GM21515 (cell line): ENCODE results near the gene STAC.

ENCODE experiments used
- ATAC-seq: cut with Tn5 transposase; IDR thresholded peaks from one replicate; pipeline ENCODE4 v1.9.1; 2021; ENCODE audit not compliant: unreplicated experiment

The STAC gene

GRCh38 chr3:36380221-36381031 is at the start of gene STAC:
Gene STAC, plus strand, starts transcription at chr3:36380504. Its CDS starts 140 bp downstream, at chr3:36380644.
- ATAC-seq = no peak

- no peak for ATAC-seq
Observed at GRCh38 chr3:36332139-36332538, 48.2 kb upstream of the STAC start.

- ATAC-seq = no peak
Observed at GRCh38 chr3:36362216-36362615, 18.1 kb upstream of the STAC start.

GRCh38 chr3:36362973-36363372 is 17.3 kb upstream of the STAC start:
- no peak for ATAC-seq

GRCh38 chr3:36364260-36364659 is 16.0 kb upstream of the STAC start:
- ATAC-seq = no peak

GRCh38 chr3:36365829-36366228 is 14.5 kb upstream of the STAC start:
- ATAC-seq = no peak

- ATAC-seq = no peak
Observed at GRCh38 chr3:36366308-36366707, 14.0 kb upstream of the STAC start.

- no peak for ATAC-seq
Observed at GRCh38 chr3:36367912-36368573, 12.3 kb upstream of the STAC start.

- ATAC-seq = no peak
Observed at GRCh38 chr3:36372534-36372935, 7.8 kb upstream of the STAC start.

GRCh38 chr3:36373084-36373483 is 7.2 kb upstream of the STAC start:
- ATAC-seq = no peak

- ATAC-seq = no peak
Observed at GRCh38 chr3:36373666-36374065, 6.6 kb upstream of the STAC start.

GRCh38 chr3:36379872-36380220 is 458 bp upstream of the STAC start:
- ATAC-seq = no peak

- ATAC-seq = no peak
Observed at GRCh38 chr3:36381311-36381956, 1.1 kb downstream of the STAC start.

- ATAC-seq = no peak
Observed at GRCh38 chr3:36393563-36393962, 13.3 kb downstream of the STAC start.

- ATAC-seq = no peak
Observed at GRCh38 chr3:36394176-36394575, 13.9 kb downstream of the STAC start.

GRCh38 chr3:36397841-36398240 is 17.5 kb downstream of the STAC start:
- no peak for ATAC-seq

- no peak for ATAC-seq
Observed at GRCh38 chr3:36399933-36400332, 19.6 kb downstream of the STAC start.

- no peak for ATAC-seq
Observed at GRCh38 chr3:36401056-36401455, 20.8 kb downstream of the STAC start.

- no peak for ATAC-seq
Observed at GRCh38 chr3:36403661-36404060, 23.4 kb downstream of the STAC start.

GRCh38 chr3:36405190-36405589 is 24.9 kb downstream of the STAC start:
- ATAC-seq = no peak

GRCh38 chr3:36408146-36408545 is 27.8 kb downstream of the STAC start:
- no peak for ATAC-seq

- no peak for ATAC-seq
Observed at GRCh38 chr3:36409862-36410261, 29.6 kb downstream of the STAC start.
